ENCODE data around the gene ATE1. TPM values are rescaled to one million over a fixed set of nuclear protein-coding genes. Genes with fewer than 3 reads are reported as not detected.

ATE1 gene
- total RNA-seq, 1 donor from 2014 or later = 27.6 TPM

GRCh38 chr10:121722665-121723064 lies 205.2 kb downstream of the ATE1 start:
- DNase-seq (ENCODE audit: low read depth, low spot score) = no peak
- no peaks in the 10 kb centered on the region for H3K4me1 Mint-ChIP-seq
- H3K4me3 Mint-ChIP-seq = no peak overlapping the region
- peaks cover 13% of the 10 kb centered on the region for H3K36me3 Mint-ChIP-seq (ENCODE audit: low read depth)
- no peak overlapping the region for H3K27ac Mint-ChIP-seq (ENCODE audit: unreplicated experiment)
- no peaks in the 10 kb centered on the region for H3K27me3 Mint-ChIP-seq (ENCODE audit: low read depth)
- no peak for TF ChIP-seq CTCF (conservative IDR thresholded peaks at IDR 0.05)
- H3K9me3 Mint-ChIP-seq = peaks cover 13% of the 10 kb centered on the region

GRCh38 chr10:121721257-121721656 lies 206.6 kb downstream of the ATE1 start:
- Mint-ChIP-seq H3K4me3 (no peak overlapping the region), H3K27me3 (ENCODE audit: low read depth) (no peaks in the 10 kb centered on the region), H3K4me1 (no peaks in the 10 kb centered on the region), H3K27ac (ENCODE audit: unreplicated experiment) (no peak overlapping the region), H3K36me3 (ENCODE audit: low read depth) (peaks cover 13% of the 10 kb centered on the region), H3K9me3 (peaks cover 13% of the 10 kb centered on the region)
- no peak for TF ChIP-seq CTCF (conservative IDR thresholded peaks at IDR 0.05)
- DNase-seq (ENCODE audit: low read depth, low spot score) = no peak

GRCh38 chr10:121715969-121716368 lies 211.9 kb downstream of the ATE1 start:
- no peak for DNase-seq (ENCODE audit: low read depth, low spot score)
- H3K27me3 Mint-ChIP-seq (ENCODE audit: low read depth) = no peaks in the 10 kb centered on the region
- peaks cover 25% of the 10 kb centered on the region for H3K9me3 Mint-ChIP-seq
- no peak for TF ChIP-seq CTCF (conservative IDR thresholded peaks at IDR 0.05)
- H3K4me3 Mint-ChIP-seq = no peak overlapping the region
- H3K4me1 Mint-ChIP-seq = peaks cover 3% of the 10 kb centered on the region
- no peak overlapping the region for H3K27ac Mint-ChIP-seq (ENCODE audit: unreplicated experiment)
- H3K36me3 Mint-ChIP-seq (ENCODE audit: low read depth) = peaks cover 23% of the 10 kb centered on the region

GRCh38 chr10:121715076-121715475 lies 212.8 kb downstream of the ATE1 start:
- Mint-ChIP-seq H3K36me3 (ENCODE audit: low read depth) (peaks cover 22% of the 10 kb centered on the region), H3K4me1 (peaks cover 12% of the 10 kb centered on the region), H3K27me3 (ENCODE audit: low read depth) (no peaks in the 10 kb centered on the region), H3K9me3 (peaks cover 24% of the 10 kb centered on the region), H3K4me3 (no peak overlapping the region), H3K27ac (ENCODE audit: unreplicated experiment) (no peak overlapping the region)
- no peak for DNase-seq (ENCODE audit: low read depth, low spot score)
- TF ChIP-seq CTCF (conservative IDR thresholded peaks at IDR 0.05) = no peak

GRCh38 chr10:121713486-121713885 lies 214.3 kb downstream of the ATE1 start:
- peaks cover 17% of the 10 kb centered on the region for H3K9me3 Mint-ChIP-seq
- peaks cover 28% of the 10 kb centered on the region for H3K4me1 Mint-ChIP-seq
- H3K4me3 Mint-ChIP-seq = no peak overlapping the region
- H3K36me3 Mint-ChIP-seq (ENCODE audit: low read depth) = peaks cover 15% of the 10 kb centered on the region
- DNase-seq (ENCODE audit: low read depth, low spot score) = no peak
- H3K27ac Mint-ChIP-seq (ENCODE audit: unreplicated experiment) = no peak overlapping the region
- TF ChIP-seq CTCF (conservative IDR thresholded peaks at IDR 0.05) = no peak
- no peaks in the 10 kb centered on the region for H3K27me3 Mint-ChIP-seq (ENCODE audit: low read depth)

GRCh38 chr10:121710971-121711370 lies 216.9 kb downstream of the ATE1 start:
- Mint-ChIP-seq H3K4me3 (peak overlapping the region; percentile 59), H3K27me3 (ENCODE audit: low read depth) (no peaks in the 10 kb centered on the region), H3K36me3 (ENCODE audit: low read depth) (peaks cover 10% of the 10 kb centered on the region), H3K27ac (ENCODE audit: unreplicated experiment) (peak overlapping the region; percentile 17), H3K9me3 (peaks cover 12% of the 10 kb centered on the region), H3K4me1 (peaks cover 42% of the 10 kb centered on the region)
- TF ChIP-seq CTCF (conservative IDR thresholded peaks at IDR 0.05) = no peak
- no peak for DNase-seq (ENCODE audit: low read depth, low spot score)

All from neural crest cell (in vitro differentiated cells).